Measurements from ENCODE around the gene SNTB2. TPM values are rescaled to one million over a fixed set of nuclear protein-coding genes. Genes with fewer than 3 reads are reported as not detected.

The SNTB2 gene
- polyA plus RNA-seq, 3 donors, result 1.2 to 6.0 (median 5.0) TPM

- intact Hi-C loops (cut with micrococcal nuclease), result no loop called here
- Histone ChIP-seq H3K27ac (ENCODE audit: low read depth in 1 of 2, low read length in 2 of 2) (no peak overlapping the region), H2AFZ (ENCODE audit: insufficient read depth, low read depth, low read length, poor library complexity, severe bottlenecking) (no peak overlapping the region), H3K4me2 (replicated peaks; ENCODE audit: extremely low read depth, low read length, poor library complexity, severe bottlenecking) (no peak overlapping the region), H3K36me3 (replicated peaks in 1 of 2; ENCODE audit: control insufficient read depth in 1 of 2, insufficient read depth in 2 of 2, low read length in 2 of 2) (no peaks in the 10 kb centered on the region), H4K20me1 (ENCODE audit: insufficient read depth, low read length) (no peaks in the 10 kb centered on the region), H3K27me3 (ENCODE audit: control insufficient read depth in 2 of 2, insufficient read depth in 2 of 2, low read length in 2 of 2) (peaks cover 0 to 3% of the 10 kb centered on the region in 2 donors), H3K9ac (ENCODE audit: insufficient read depth, low read length, poor library complexity, severe bottlenecking) (no peak overlapping the region), H3K4me1 (ENCODE audit: control insufficient read depth in 1 of 2, insufficient read depth in 2 of 2, low read length in 2 of 2) (no peaks in the 10 kb centered on the region), H3K4me3 (replicated peaks in 1 of 3; ENCODE audit: low read depth in 2 of 3, low read length in 3 of 3) (no peak overlapping the region), H3K9me3 (replicated peaks in 1 of 2; ENCODE audit: control insufficient read depth in 1 of 2, insufficient read depth in 1 of 2, low read length in 2 of 2) (no peaks in the 10 kb centered on the region), H3K79me2 (ENCODE audit: insufficient read depth, low read length) (no peaks in the 10 kb centered on the region)
- Mint-ChIP-seq H3K27me3 (ENCODE audit: low read depth in 3 of 3) (peaks cover 4 to 27% (median 22%) of the 10 kb centered on the region in 3 donors), H3K27ac (no peak overlapping the region), H3K4me3 (no peak overlapping the region), H3K4me1 (peaks cover 2% of the 10 kb centered on the region), H3K9me3 (peaks cover 0 to 6% (median 0%) of the 10 kb centered on the region in 7 donors), H3K36me3 (no peaks in the 10 kb centered on the region)
- WGBS (ENCODE audit: insufficient coverage), result no CpG with 5 or more reads among the region's 7 CpGs
- TF ChIP-seq CTCF (IDR thresholded peaks at IDR 0.05), result no peak
- DNase-seq, result no peak
Measured at GRCh38 chr16:69276148-69277115, 89.5 kb downstream of the SNTB2 start.

GRCh38 chr16:69277413-69277812 is 90.4 kb downstream of the SNTB2 start:
- Mint-ChIP-seq H3K9me3 (peaks cover 0 to 6% (median 0%) of the 10 kb centered on the region in 7 donors), H3K27ac (no peak overlapping the region), H3K36me3 (no peaks in the 10 kb centered on the region), H3K4me3 (no peak overlapping the region), H3K27me3 (ENCODE audit: low read depth in 3 of 3) (peaks cover 2 to 22% (median 22%) of the 10 kb centered on the region in 3 donors), H3K4me1 (peaks cover 2% of the 10 kb centered on the region)
- H3K4me3 ChIP-seq (replicated peaks in 1 of 3; ENCODE audit: low read depth in 2 of 3, low read length in 3 of 3), result no peak overlapping the region
- DNase-seq, result no peak
- H3K9ac ChIP-seq (ENCODE audit: insufficient read depth, low read length, poor library complexity, severe bottlenecking), result no peak overlapping the region
- H3K36me3 ChIP-seq (replicated peaks in 1 of 2; ENCODE audit: control insufficient read depth in 1 of 2, insufficient read depth in 2 of 2, low read length in 2 of 2), result no peaks in the 10 kb centered on the region
- no peak overlapping the region for H2AFZ ChIP-seq (ENCODE audit: insufficient read depth, low read depth, low read length, poor library complexity, severe bottlenecking)
- no peaks in the 10 kb centered on the region for H3K9me3 ChIP-seq (replicated peaks in 1 of 2; ENCODE audit: control insufficient read depth in 1 of 2, insufficient read depth in 1 of 2, low read length in 2 of 2)
- no peaks in the 10 kb centered on the region for H4K20me1 ChIP-seq (ENCODE audit: insufficient read depth, low read length)
- no peaks in the 10 kb centered on the region for H3K79me2 ChIP-seq (ENCODE audit: insufficient read depth, low read length)
- H3K4me2 ChIP-seq (replicated peaks; ENCODE audit: extremely low read depth, low read length, poor library complexity, severe bottlenecking), result no peak overlapping the region
- no peaks in the 10 kb centered on the region for H3K27me3 ChIP-seq (ENCODE audit: control insufficient read depth in 2 of 2, insufficient read depth in 2 of 2, low read length in 2 of 2)
- H3K4me1 ChIP-seq (ENCODE audit: control insufficient read depth in 1 of 2, insufficient read depth in 2 of 2, low read length in 2 of 2), result no peaks in the 10 kb centered on the region
- H3K27ac ChIP-seq (ENCODE audit: low read depth in 1 of 2, low read length in 2 of 2), result no peak overlapping the region
- TF ChIP-seq CTCF (IDR thresholded peaks at IDR 0.05), result no peak
- intact Hi-C loops (cut with micrococcal nuclease), result no loop called here
- WGBS (ENCODE audit: insufficient coverage), result no CpG with 5 or more reads among the region's 1 CpG
